ENCODE data around the gene ANKRD11.
"Not testable (repeated sequence)": the region's sequence is repeated elsewhere in the genome, so short reads cannot be mapped to it uniquely, and the experiment has no call there.

The ANKRD11 gene

GRCh38 chr16:89253548-89254287, 236.6 kb downstream of the ANKRD11 start:
- no peaks in the 10 kb centered on the region for H3K27me3 ChIP-seq (ENCODE audit: control insufficient read depth, low read length)
- H3K27ac ChIP-seq (ENCODE audit: low read depth, low read length), result no peak overlapping the region
- H3K9me2 ChIP-seq (replicated peaks; ENCODE audit: control insufficient read depth, low read length), result no peaks in the 10 kb centered on the region
- no peaks in the 10 kb centered on the region for H3K79me2 ChIP-seq (ENCODE audit: control insufficient read depth, low read length)
- TF ChIP-seq CTCF (IDR thresholded peaks at IDR 0.05; ENCODE audit: low read depth, low read length, poor library complexity, severe bottlenecking) (no peak), EZH2phosphoT487 (IDR thresholded peaks at IDR 0.05; ENCODE audit: borderline replicate concordance, low read length) (no peak)
- H3K9me3 ChIP-seq (ENCODE audit: control insufficient read depth, insufficient read depth, low read length), result no peaks in the 10 kb centered on the region; the same call in 1 of the 2 replicates
- no peak overlapping the region for H3K4me2 ChIP-seq (ENCODE audit: low read length)
- no peaks in the 10 kb centered on the region for H3F3A ChIP-seq (ENCODE audit: control insufficient read depth, insufficient read depth)
- no peak overlapping the region for H3K4me3 ChIP-seq (ENCODE audit: low read length)
- H3K36me3 ChIP-seq (ENCODE audit: control insufficient read depth, low read length), result no peaks in the 10 kb centered on the region
- H4K20me1 ChIP-seq (ENCODE audit: control insufficient read depth, insufficient read depth, low read depth, low read length), result no peaks in the 10 kb centered on the region
- no peaks in the 10 kb centered on the region for H3K4me1 ChIP-seq (ENCODE audit: control insufficient read depth, low read length)

GRCh38 chr16:89248196-89248982, 242.0 kb downstream of the ANKRD11 start:
- Histone ChIP-seq H3K4me1 (ENCODE audit: control insufficient read depth, low read length) (peaks cover 6% of the 10 kb centered on the region), H3K36me3 (ENCODE audit: control insufficient read depth, low read length) (no peaks in the 10 kb centered on the region), H3K27ac (ENCODE audit: low read depth, low read length) (no peak overlapping the region), H3K9me2 (replicated peaks; ENCODE audit: control insufficient read depth, low read length) (no peaks in the 10 kb centered on the region), H4K20me1 (ENCODE audit: control insufficient read depth, insufficient read depth, low read depth, low read length) (no peaks in the 10 kb centered on the region), H3K9me3 (ENCODE audit: control insufficient read depth, insufficient read depth, low read length) (no peaks in the 10 kb centered on the region; the same call in 1 of the 2 replicates), H3K79me2 (ENCODE audit: control insufficient read depth, low read length) (no peaks in the 10 kb centered on the region), H3F3A (ENCODE audit: control insufficient read depth, insufficient read depth) (no peaks in the 10 kb centered on the region), H3K4me3 (ENCODE audit: low read length) (no peak overlapping the region), H3K27me3 (ENCODE audit: control insufficient read depth, low read length) (no peaks in the 10 kb centered on the region), H3K4me2 (ENCODE audit: low read length) (no peak overlapping the region)
- no peak for TF ChIP-seq EZH2phosphoT487 (IDR thresholded peaks at IDR 0.05; ENCODE audit: borderline replicate concordance, low read length)
- TF ChIP-seq CTCF (IDR thresholded peaks at IDR 0.05; ENCODE audit: low read depth, low read length, poor library complexity, severe bottlenecking), result no peak

- not testable (repeated sequence) for H3K27me3 ChIP-seq (ENCODE audit: control insufficient read depth, low read length); H3K4me2 ChIP-seq (ENCODE audit: low read length); H4K20me1 ChIP-seq (ENCODE audit: control insufficient read depth, insufficient read depth, low read depth, low read length); H3K27ac ChIP-seq (ENCODE audit: low read depth, low read length); H3F3A ChIP-seq (ENCODE audit: control insufficient read depth, insufficient read depth); H3K9me3 ChIP-seq (ENCODE audit: control insufficient read depth, insufficient read depth, low read length); H3K79me2 ChIP-seq (ENCODE audit: control insufficient read depth, low read length); H3K9me2 ChIP-seq (replicated peaks; ENCODE audit: control insufficient read depth, low read length); H3K4me3 ChIP-seq (ENCODE audit: low read length); H3K36me3 ChIP-seq (ENCODE audit: control insufficient read depth, low read length)
- peaks cover 11% of the 10 kb centered on the region for H3K4me1 ChIP-seq (ENCODE audit: control insufficient read depth, low read length)
Observed at GRCh38 chr16:89247734-89248075, 242.7 kb downstream of the ANKRD11 start.

Measured in DOHH2 (cell line).